HG02623 (cell line): ENCODE measurements around the gene TIGD2.
"Not testable (repeated sequence)": the region's sequence is repeated elsewhere in the genome, so short reads cannot be mapped to it uniquely, and the experiment has no call there.

ENCODE experiments used
- ATAC-seq: cut with Tn5 transposase; IDR thresholded peaks from one replicate; pipeline ENCODE4 v1.9.1; 2021; ENCODE audit warnings: moderate library complexity; ENCODE audit not compliant: unreplicated experiment

Gene TIGD2

GRCh38 chr4:89119166-89119565 lies 7.8 kb downstream of the TIGD2 start:
- ATAC-seq = no peak

DNA sequence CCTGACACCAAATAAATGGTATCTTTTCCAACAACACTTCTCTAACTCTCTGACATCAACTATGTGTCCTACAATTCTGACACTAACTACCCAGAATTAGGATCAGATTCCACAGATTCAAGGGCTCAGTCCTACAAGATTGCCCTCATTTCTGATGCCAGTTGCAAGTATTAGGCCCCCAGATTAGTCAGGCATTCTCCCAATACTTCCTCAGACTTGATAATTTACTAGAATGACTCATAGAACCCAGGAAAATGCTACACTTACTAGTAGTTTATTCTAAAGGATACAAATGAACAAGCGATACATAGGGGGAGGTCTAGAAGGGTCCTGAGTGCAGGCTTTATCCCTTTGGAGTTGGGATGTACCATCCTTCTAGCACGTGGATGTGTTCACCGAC lies 8.5 kb downstream of the TIGD2 start:
- no peak for ATAC-seq

- no peak for ATAC-seq
Observed at GRCh38 chr4:89121387-89122068, 10.2 kb downstream of the TIGD2 start.

DNA sequence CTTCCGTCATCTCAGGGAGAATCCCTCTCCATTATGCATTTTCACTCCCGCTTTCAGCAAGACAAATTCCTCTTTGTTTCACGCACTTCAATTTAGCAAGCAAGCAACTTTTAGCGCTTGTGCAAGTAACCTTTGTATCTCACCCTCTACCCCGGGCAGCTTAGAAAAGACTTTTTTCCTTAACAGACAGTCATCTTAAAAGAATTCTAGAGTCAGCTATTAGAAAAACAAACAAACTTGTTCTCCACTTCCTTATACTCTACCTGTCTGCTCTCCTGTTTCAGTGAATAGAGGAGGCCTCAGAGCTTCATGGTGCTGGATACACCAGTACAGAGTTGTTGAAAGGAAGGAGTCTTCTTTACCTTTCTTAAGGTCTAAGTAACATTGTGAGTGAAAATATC lies 12.1 kb downstream of the TIGD2 start:
- no peak for ATAC-seq

DNA sequence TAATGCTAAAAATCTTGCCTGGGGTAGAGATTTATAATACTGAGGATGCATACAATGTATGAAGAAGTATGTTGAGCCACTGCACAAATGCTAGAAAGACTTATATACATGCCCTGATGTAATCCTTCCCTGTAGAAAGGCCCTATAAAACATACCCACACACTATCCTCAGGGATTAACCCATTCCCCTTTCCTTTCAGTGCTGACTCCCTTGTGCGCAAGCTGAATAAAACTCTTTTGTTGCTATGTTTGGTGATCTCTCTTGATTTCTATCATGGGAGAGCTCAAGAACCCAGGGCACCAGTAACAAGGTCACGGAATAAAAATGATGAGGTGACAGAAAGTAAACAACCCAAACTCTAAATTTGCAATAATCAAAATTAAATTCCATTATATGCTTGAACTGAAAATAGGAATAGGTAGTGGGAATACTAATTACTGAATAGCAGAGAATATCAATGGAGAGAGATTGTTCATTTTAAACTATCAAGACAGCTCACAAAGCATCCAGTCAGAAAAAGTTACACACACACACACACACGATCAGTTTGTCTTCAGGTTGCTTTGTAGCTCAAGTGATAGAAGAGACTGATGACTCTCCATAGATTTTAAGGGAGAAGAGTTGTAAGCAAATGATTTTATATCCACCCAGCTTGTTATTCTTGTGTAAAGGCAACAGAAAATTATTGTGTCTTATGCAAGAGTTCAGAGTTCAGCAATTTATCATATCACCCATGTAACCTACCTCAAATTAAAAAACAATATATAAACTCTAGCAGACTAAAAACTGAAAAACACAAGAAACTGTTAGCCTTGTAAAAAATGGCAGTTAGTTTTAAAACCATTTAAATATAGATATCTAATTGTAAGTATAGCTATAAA lies 14.8 kb downstream of the TIGD2 start:
- ATAC-seq = no peak

DNA sequence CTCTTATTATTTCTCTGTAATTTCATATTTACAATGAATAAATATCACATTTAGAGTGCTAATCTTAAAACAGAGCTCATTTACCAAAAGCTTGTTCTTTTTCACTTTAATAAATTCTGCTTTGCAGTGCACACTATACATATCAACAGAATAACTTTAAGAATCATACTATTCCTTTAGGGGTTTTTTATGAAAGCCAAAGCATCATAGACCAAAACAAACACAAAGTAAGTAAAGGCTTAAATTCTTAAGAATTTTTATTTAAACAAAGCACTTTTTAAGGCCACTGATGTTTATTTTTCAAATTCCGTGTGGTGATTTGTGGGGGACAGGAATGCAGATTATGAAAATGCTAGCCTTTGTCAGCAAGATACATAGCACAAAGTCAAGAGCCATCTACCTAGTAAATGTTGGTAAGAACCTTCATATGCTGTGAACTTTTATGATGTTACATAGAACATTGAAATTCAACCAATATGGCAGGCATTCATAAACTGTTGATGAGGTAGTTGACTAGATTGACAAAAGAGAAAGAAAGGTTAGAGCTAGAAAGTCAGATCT lies 17.8 kb downstream of the TIGD2 start:
- no peak for ATAC-seq

GRCh38 chr4:89134775-89135319 lies 23.5 kb downstream of the TIGD2 start:
- no peak for ATAC-seq

DNA sequence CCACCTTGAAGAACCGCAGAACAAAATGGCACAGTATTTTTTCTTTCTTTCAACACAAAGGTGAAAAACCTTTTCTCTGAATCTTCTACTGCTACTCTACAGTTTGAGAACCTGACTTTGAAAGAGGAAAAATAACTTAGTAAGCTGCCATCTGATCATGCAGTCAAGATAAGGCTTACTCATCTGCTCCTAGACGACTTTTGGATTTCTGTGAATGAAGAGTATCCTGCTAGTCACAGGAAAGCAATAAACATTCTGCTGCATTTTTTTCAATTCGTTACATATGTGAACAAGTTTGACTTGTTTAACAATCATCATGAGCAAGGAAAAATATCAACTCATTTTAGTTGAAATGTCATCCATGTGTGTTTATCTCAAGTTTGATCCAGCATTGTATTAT lies 25.2 kb downstream of the TIGD2 start:
- no peak for ATAC-seq

DNA sequence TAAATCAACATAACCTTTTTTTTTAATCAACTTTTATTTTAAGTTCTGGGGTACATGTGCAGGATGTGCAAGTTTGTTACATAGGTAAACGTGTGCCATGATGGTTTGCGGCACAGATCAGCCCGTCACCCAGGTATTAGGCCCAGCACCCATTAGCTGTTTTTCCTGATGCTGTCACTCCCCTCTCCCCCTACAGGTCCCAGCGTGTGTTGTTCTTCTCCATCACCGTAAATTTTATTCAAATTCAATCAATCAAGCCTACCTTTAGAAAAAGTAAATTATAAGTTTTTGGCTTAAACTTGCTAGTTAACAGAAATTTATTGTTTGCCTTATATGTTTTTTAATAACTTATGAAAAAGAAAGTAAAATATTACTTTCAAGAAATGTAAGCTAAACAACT lies 25.9 kb downstream of the TIGD2 start:
- no peak for ATAC-seq

- no peak for ATAC-seq
Observed at GRCh38 chr4:89137695-89138094, 26.4 kb downstream of the TIGD2 start.

DNA sequence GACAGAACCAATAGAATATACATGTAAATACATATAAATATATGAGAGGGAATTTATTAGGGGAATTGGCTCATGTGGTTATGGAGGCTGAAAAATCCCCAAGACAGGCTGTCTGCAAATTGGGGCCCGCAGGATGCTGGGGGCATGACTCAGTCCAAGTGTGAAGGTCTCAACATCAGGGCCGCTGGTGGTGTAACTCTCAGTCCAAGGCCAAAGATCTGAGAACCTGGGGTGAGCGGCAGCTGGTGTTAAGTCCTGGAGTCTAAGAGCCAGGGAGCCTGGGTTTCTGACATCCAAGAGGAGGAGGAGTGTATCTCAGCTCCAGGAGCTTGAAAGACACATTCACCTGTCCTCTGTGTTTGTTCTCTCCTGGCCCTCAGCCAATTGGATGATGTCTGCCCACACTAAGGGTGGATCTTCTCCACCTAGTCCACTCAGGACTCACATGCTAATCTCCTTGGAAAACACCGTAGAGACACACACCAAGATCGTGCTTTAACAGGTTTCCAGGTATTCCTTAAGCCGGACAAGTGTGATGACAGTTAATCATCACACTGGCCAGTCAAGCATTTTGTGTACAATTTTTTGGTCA lies 28.9 kb downstream of the TIGD2 start:
- ATAC-seq = no peak

DNA sequence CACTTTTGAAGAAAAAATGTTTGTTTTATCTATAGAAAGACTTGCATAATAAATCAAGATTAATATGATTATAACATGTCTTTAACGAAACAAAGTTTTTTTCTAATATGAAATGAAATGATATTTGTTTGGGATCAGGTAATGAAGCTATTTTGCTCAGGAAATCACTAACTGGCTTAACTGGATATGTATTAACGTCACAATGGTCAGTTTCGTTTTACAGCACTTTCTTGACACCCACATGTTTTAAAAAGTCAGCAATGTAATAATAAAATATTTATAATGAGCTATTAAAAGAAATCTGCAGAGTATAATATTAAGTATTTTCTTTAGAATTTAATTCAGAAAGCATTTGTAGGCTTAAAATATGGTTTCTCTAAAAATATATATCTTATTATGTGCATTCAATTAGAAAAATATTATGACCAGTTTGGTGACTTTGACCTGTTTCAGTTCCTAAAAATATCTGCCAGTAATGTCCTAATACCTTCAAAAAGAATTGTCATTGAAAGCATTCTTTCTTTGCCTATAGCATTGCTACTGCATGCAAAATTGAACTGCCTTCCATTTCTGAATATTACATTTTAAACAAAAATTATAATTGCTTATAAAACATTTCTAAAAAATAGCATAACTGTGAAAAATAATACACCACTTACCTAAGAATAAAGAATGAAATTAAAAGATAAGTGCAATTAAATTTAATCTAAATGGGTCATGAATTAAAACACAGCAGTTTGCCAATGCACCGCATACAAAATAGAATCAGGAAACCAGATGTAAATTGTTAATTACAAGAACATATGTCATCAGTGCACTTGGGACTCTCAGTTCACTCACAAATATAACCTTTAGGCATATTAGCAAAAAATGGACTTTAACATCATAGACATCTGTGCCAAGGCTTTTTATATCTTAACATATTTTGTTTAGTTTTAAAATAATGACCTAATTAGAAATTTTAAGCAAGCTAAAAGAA lies 31.6 kb downstream of the TIGD2 start:
- peak; percentile 72 for ATAC-seq

DNA sequence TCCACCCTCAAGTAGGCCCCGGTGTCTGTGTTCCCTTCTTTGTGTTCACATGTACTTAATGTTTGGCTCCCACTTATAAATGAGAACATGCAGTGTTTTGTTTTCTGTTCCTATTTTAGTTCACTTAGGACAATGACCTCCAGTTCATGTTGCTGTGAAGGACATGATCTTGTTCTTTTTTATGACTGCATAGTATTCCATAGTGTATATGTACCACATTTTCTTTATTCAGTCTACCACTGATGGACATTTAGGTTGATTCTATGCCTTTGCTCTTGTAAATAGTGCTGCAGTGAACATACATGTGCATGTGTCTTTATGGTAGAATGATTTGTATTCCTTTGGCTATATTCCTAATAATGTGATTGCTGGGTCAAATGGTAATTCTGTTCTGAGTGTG lies 33.3 kb downstream of the TIGD2 start:
- not testable (repeated sequence) for ATAC-seq

GRCh38 chr4:89146196-89146595 lies 34.9 kb downstream of the TIGD2 start:
- ATAC-seq = no peak

DNA sequence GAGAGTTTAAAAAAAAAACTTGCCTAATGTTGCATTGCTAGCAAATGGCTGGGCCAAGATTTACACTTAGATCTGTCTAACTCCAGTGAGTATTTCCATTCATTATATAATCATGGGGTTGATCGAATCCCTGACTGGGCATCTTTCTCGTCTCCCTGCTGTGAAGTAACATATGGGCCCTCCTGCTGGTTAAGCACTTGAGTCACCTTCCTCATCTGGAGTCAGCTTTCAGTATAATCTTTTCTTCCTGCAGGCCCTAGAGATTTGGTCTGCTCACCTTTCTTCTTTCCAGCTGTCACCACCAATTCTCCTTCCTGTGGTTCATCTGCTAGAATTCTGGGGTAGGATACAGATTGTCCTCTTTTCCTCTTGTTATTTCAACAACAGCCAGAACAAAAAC lies 41.6 kb downstream of the TIGD2 start:
- no peak for ATAC-seq

DNA sequence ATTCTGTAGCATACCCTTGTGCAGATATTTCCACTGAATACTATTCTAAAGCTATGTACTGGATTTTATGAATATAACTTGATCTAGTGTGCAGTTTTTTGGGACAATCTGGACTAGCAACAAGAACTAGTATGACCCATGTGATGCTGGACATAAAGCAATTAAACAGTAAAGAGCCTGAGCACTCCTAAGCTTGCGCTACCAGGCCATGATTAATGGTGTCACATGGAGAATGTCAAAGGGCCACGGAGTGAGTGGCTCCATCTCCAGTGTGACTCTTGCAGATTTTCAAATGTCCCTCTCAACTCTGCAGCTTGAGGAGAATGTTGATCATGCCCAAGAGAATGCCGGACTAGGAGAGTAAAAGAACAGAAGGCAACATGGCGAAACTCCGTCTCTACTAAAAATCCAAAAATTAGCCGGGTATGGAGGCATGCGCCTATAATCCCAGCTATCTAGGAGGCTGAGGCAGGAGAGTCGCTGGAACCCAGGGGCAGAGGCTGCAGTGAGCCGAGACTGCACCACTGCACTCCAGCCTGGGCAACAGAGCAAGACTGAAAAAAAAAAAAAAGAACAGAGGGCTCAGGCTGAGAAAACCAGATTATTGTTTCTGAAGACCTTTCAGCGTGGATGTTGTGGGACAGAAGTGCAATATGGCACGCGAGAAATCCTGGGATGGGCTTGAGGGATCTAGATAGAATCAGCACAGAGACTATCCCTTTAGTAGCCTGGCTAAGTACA lies 45.0 kb downstream of the TIGD2 start:
- ATAC-seq = no peak

GRCh38 chr4:89157488-89158024 lies 46.2 kb downstream of the TIGD2 start:
- no peak for ATAC-seq

- no peak for ATAC-seq
Observed at GRCh38 chr4:89158884-89159503, 47.7 kb downstream of the TIGD2 start.

GRCh38 chr4:89160806-89161205 lies 49.5 kb downstream of the TIGD2 start:
- ATAC-seq = no peak
